GM04503 (cell line): Measurements from ENCODE around the gene SEC24D.
A peak's percentile ranks its signal among the peaks of the same experiment; 100 is the strongest.

Experiments used
- DNase-seq: peaks from one replicate; pipeline ENCODE4 v3.0.0-alpha.2; 2012; ENCODE audit warnings: low read depth

SEC24D gene

DNA sequence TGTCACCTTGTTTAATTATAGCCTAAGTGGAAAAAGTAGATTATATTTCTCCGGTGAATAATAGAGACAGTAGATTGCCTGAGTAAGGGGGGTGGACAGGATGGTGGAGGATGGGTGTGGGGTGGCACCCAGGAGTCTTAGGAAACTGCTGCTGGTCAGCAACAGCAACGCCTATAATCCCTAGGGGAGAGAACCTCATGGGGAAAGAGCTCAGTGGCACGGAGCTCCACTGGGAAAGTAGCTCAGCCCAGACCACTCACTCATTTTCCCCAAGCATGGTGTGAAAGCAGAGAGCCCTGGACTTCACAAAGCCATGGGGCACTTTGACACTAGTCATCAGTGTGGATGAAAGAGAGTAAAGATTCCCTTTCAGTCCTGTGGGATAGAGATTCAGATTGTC, 119.6 kb downstream of the SEC24D start:
- no peak for DNase-seq

DNA sequence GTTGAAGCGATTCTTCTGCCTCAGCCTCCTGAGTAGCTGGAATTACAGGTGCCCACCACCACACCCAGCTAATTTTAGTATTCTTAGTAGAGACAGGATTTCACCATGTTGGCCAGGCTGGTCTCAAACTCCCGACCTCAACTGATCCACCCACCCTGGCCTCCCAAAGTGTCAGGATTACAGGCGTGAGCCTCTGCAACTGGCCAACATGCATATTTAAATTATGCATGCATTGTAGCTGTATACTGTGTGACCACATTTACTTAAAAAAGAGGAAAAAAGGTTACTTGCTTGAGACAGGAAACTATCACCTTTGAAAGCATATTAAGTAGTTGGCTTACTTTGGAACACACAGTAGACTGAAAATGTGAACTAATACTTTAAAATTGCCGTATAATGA, 121.2 kb downstream of the SEC24D start:
- no peak for DNase-seq

DNA sequence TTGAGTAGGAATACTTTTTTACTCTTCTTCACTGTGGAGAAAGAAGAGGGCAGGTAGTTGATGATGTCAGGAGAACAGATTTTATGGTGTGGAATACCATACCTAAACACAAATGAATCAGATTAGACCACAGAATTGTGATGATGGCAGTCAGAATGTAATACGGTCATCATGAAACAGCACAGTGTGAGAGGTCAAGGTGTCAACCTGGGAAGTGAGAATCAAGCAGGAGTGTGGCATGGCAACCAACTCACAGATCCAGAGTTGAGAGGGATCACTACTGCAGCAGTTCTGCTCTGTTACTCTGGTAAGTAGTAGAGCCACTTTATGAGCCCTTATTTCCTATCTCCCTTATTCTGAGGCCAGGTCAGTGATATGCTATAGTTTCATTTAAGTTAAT, 123.1 kb downstream of the SEC24D start:
- no peak for DNase-seq

DNA sequence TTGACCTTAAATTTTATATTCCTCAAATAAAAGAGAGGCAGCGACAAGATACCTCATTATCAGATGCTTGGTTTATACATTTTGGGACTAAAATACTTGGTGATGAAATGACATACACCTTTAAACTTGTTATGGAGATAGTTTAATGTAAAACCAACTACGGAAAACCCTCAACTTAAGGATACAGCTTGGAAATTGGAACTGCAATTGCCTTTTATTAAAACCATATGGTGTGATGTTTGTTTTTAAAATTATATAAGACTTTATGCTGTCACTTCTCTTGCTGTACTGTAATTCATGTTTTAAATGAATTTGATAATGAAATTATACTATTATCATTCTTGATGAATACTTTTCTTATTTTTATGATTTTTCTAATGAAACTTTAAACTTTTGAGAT, 124.9 kb downstream of the SEC24D start:
- no peak for DNase-seq

DNA sequence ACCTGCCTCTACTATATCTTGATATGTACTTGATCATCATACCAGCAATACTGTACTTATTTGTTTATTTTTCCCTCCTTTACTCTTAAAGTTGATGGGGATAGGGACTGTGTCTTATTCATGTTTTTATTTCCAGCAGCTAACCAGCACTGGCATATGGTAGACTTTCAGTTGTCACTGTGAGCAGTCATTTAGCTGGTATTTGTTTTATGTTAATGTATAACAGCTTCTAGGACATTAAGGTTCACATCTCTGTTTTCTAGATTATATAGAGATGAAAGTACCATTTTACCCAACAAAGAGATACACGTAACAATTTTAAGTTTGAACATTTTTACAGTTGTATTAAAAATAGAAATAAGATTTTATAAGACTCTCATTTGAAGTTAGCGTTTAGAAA, 132.8 kb downstream of the SEC24D start:
- no peak for DNase-seq

DNA sequence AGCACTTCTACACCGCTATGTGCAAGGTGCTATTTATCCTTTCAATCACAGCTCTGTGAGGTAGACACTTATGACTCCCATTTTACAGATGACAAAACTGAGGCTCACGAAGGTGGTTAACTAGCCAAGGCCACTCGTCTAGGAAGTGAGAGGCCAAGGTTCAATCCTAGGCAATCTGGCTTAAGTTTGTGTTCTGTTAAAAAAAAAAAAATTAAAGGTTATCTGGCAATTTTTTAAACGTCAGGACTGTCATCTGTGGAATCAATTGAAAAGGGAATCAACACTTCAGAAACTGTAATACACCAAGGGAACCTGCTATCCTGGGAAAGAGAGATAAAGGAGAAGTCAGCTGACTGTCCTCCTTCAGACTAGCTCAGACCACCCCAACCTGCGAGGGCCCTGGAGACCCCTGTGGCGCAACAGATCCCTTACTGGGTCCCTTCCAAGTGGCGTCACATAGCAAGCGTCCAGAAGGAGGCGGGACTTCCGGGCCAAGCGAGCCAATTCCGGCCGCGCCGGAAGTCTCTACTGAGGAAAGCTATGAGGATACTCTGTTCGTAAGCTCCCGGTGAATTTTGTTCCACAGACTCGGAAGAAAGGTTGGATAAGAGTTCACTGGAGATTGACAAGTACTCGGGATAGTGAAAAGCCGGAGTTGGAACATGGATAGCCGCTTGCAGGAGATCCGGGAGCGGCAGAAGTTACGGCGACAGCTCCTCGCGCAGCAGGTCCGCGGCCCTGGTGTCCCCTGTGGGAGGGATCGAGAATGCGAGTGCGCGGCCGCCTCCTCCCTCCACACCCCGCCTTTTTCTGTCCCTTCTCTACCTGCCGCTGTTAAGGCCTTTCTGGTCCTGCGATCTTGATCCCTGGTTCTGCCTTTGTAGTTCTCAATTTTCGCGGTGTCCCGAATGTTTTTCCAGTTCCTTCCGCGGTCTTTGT, 150.8 kb downstream of the SEC24D start, which contains the start of gene METTL14:
TSS of gene METTL14 (plus strand) at position 520 of the 939 bp plus-strand sequence. CDS start at position 663, 143 bp downstream.
- peak; percentile 49 for DNase-seq

DNA sequence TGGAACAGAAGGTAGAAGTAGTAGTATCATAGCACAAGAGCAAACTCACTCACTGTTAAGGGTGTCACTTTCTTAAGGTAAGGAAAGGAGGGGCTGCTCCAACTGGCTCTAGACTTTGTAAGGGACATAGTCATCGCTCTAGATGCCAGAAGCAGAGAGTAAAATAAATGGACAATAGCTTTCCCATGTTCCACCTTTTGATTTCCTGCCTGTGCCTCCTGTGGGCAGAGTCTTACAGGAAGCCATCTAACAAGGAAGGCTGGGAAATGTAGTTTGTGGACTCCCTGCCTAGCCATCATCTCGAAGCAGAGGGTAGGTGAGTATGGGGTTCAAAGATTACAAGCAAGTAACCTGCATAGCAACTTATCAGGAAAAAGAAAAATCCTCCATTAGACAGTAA, 152.4 kb downstream of the SEC24D start:
- no peak for DNase-seq

DNA sequence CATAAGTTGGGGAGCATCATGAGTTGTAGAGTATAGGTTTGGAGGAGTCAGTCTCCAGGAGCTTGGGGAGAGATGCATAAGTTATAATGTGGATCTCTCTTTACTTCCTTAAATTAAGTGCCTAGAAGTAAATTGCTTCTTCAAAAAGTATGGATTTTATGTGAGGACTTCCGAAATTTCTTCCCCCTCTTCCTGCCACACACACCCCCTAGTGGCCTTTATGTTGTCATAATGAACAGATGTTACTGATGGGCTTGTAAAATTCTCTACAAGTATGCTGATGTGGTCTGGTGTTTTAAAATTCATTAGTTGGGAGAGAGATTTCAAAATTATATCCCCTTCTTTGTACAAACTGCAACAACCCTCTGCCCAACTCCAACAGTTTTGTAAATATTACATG, 153.0 kb downstream of the SEC24D start:
- no peak for DNase-seq

DNA sequence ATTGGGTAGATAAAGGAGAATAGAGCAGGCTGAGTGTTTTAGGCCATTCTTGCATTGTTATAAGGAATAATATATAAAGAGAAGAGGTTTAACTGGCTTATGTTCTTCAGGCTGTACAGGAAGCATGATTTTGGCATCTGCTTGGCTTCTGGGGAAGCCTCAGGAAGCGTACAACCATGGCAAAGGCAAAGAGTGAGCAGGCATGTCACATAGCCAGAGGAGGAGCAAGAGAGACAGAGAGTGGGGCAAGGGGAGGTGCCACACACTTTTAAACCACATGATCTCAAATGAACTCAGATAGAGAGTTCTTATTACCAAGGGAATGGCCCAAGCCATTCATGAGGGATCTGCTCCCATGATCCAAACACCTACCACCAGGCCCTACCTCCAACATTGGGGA, 155.1 kb downstream of the SEC24D start:
- no peak for DNase-seq

DNA sequence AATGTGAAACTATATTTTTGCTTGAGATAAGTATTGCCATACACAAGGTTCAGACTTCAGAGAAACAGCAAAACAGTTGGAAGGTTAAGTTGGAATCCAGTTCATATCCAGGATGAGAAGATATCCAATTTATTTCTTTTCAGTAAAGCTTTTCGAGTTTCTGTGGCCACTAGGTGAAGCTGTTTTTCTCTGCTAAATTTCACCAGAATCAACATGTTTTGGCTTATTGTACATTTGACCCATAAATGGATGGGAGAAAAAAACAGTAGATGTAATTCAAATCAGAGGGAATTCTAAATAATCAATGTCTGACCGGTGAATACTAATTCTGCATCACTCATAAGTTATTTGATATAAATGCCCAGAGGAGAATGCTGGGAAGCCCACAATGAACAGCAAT, 159.8 kb downstream of the SEC24D start:
- DNase-seq, result no peak
